ENCODE results near the gene NUBP2. TPM values are rescaled to one million over a fixed set of nuclear protein-coding genes. Genes with fewer than 3 reads are reported as not detected.

The NUBP2 gene
- total and polyA plus RNA-seq, 2 donors (not counting 3 experiments of a cell fraction or from before 2014, with no cell fraction given), result 55.0 to 69.6 TPM

GRCh38 chr16:1810106-1810505 lies 27.3 kb downstream of the NUBP2 start:
- no TSS peak for BruUV-seq (replicated peaks)
- Histone ChIP-seq H3K36me3 (ENCODE audit: control insufficient read depth in 2 of 2, extremely low read depth in 1 of 2, insufficient read depth in 2 of 2, low read length in 2 of 2) (peaks cover 0 to 26% of the 10 kb centered on the region in 2 experiments), H3K9me1 (replicated peaks; ENCODE audit: control insufficient read depth, extremely low read depth, insufficient read depth, low read length) (no peaks in the 10 kb centered on the region), H3K9me3 (replicated peaks; ENCODE audit: control insufficient read depth, insufficient read depth, low read length) (no peaks in the 10 kb centered on the region), H3K27me3 (ENCODE audit: control insufficient read depth in 2 of 2, insufficient read depth in 2 of 2, low read length in 2 of 2) (no peaks in the 10 kb centered on the region), H3K79me2 (ENCODE audit: control insufficient read depth, insufficient read depth, low read length) (no peaks in the 10 kb centered on the region), H3K4me3 (replicated peaks in 1 of 3; ENCODE audit: insufficient read depth in 1 of 3, low read depth in 1 of 3, low read length in 3 of 3) (no peak overlapping the region), H3K4me1 (ENCODE audit: control insufficient read depth, extremely low read depth, insufficient read depth, low read length) (no peaks in the 10 kb centered on the region), H2AFZ (ENCODE audit: low read depth, low read length) (no peak overlapping the region), H3K27ac (ENCODE audit: insufficient read depth, low read depth, low read length) (no peak overlapping the region), H3K9ac (replicated peaks; ENCODE audit: extremely low read depth, insufficient read depth, low read length) (no peak overlapping the region), H4K20me1 (replicated peaks; ENCODE audit: control insufficient read depth, extremely low read depth, insufficient read depth, low read length) (no peaks in the 10 kb centered on the region), H3K4me2 (ENCODE audit: insufficient read depth, low read length) (no peak overlapping the region)
- CTCF ChIA-PET, result no interaction called here
- dilution Hi-C loops (cut with MboI; ENCODE audit: extremely low pct_ligation_motif_present, low sequenced_read_pairs) (no loop called here), intact Hi-C loops (cut with micrococcal nuclease) (no loop called here)
- DNase-seq (ENCODE audit: low read depth, low spot score) (no peak), FAIRE-seq (no peak)
- POLR2A ChIA-PET, result no interaction called here
- TF ChIP-seq POLR2AphosphoS5 (IDR thresholded peaks at IDR 0.05; ENCODE audit: insufficient read depth, low read depth, low read length) (no peak), MAX (IDR thresholded peaks at IDR 0.05; ENCODE audit: insufficient read depth, insufficient read length) (no peak), GATA2 (IDR thresholded peaks at IDR 0.05; ENCODE audit: insufficient read depth, insufficient read length, low read depth, low read length) (no peak), CTCF (IDR thresholded peaks at IDR 0.05; ENCODE audit: extremely low read depth in 1 of 2, insufficient read depth in 1 of 2, low read depth in 1 of 2, low read length in 2 of 2) (no peak), JUN (IDR thresholded peaks at IDR 0.05; ENCODE audit: borderline replicate concordance, insufficient read depth, insufficient read length, low read depth) (no peak), MYC (IDR thresholded peaks at IDR 0.05; ENCODE audit: low read depth, low read length) (no peak), EZH2 (IDR thresholded peaks at IDR 0.05; ENCODE audit: borderline replicate concordance, low read depth, low read length, severe bottlenecking) (no peak), FOS (IDR thresholded peaks at IDR 0.05; ENCODE audit: borderline replicate concordance, insufficient read depth, low read length) (no peak), POLR2A (IDR thresholded peaks at IDR 0.05; ENCODE audit: low read depth, low read length) (no peak)
